BJ (cell line): Measurements from ENCODE around the gene SHF. TPM values are rescaled to one million over a fixed set of nuclear protein-coding genes. Genes with fewer than 3 reads are reported as not detected.
"Not testable (repeated sequence)": the region's sequence is repeated elsewhere in the genome, so short reads cannot be mapped to it uniquely, and the experiment has no call there.

Experiments
- CTCF ChIA-PET: fragments of 350-600 bp; formaldehyde crosslinking; extraction: SDS; loops from one replicate; lab custom pipeline; 2021; ENCODE audit warnings: antibody characterized with exemption, inconsistent platforms; lab: Yijun Ruan, JAX
- POLR2A ChIA-PET: fragments of 300-600 bp; sonication (Branson Sonifier 250); formaldehyde crosslinking; extraction: SDS; loops from one replicate; lab custom pipeline; 2021; ENCODE audit warnings: antibody characterized with exemption; lab: Charles Lee
- DNase-seq: peaks from one replicate; pipeline ENCODE4 v3.0.0-alpha.2; 2011; ENCODE audit warnings: low read depth
- H3K27me3 ChIP-seq: 2 replicates; pipeline ENCODE4 v1.6.0; 2011; ENCODE audit warnings: low read length; ENCODE audit not compliant: control insufficient read depth, insufficient read depth
- H3K36me3 ChIP-seq: 2 replicates; pipeline ENCODE4 v1.5.1; 2011; ENCODE audit warnings: low read length; ENCODE audit not compliant: control insufficient read depth, insufficient read depth
- H3K4me3 ChIP-seq: 2 replicates; pipeline ENCODE4 v1.5.1; 2011; ENCODE audit warnings: low read depth, mild to moderate bottlenecking, control low read depth, low read length
- CTCF ChIP-seq: IDR thresholded peaks from 2 replicates; pipeline ENCODE4 v1.5.1; 2011; ENCODE audit warnings: low read depth, mild to moderate bottlenecking, control low read depth, inconsistent platforms, low read length, moderate library complexity; ENCODE audit not compliant: insufficient read depth
- polyA plus RNA-seq: library from polyadenylated mRNA; depleted of rRNA; stranded (reverse); fragments of >200 nt; gene quantifications from 2 replicates; pipeline ENCODE4 v1.2.3, GENCODE V29; 2011

SHF gene
- polyA plus RNA-seq, 1 experiment = 5.2 TPM

GRCh38 chr15:45140557-45141250 lies 47.1 kb downstream of the SHF start:
- no peaks in the 10 kb centered on the region for H3K36me3 ChIP-seq
- H3K4me3 ChIP-seq = no peak overlapping the region
- ChIA-PET CTCF (interaction anchor here (1.2 to 1.5 kb wide), 2 partner anchors 10 to 23 kb away, joined by 3 to 5 read pairs; partner anchors contain the start of genes DUOX1 and DUOXA1), POLR2A (no interaction called here)
- DNase-seq = no peak
- H3K27me3 ChIP-seq = peaks cover 8% of the 10 kb centered on the region
- TF ChIP-seq CTCF = no peak

GRCh38 chr15:45139770-45140169 lies 48.0 kb downstream of the SHF start:
- Histone ChIP-seq H3K4me3 (no peak overlapping the region), H3K36me3 (no peaks in the 10 kb centered on the region), H3K27me3 (peaks cover 10% of the 10 kb centered on the region)
- POLR2A ChIA-PET = no interaction called here
- CTCF ChIA-PET = interaction anchor here (1.3 to 1.5 kb wide), 2 partner anchors 10 to 22 kb away, joined by 3 read pairs; no protein-coding TSS in a partner anchor
- DNase-seq = no peak
- TF ChIP-seq CTCF = no peak

- no peak for DNase-seq
- Histone ChIP-seq H3K36me3 (no peaks in the 10 kb centered on the region), H3K27me3 (peaks cover 15% of the 10 kb centered on the region), H3K4me3 (no peak overlapping the region)
- no peak for TF ChIP-seq CTCF
- ChIA-PET CTCF (interaction anchor here (1.3 to 2.9 kb wide), 3 partner anchors 10 to 21 kb away, joined by 3 to 17 read pairs (median 3); no protein-coding TSS in a partner anchor), POLR2A (no interaction called here)
These were observed 48.7 kb downstream of the SHF start for GRCh38 chr15:45138814-45139765.

GRCh38 chr15:45137703-45138102 lies 50.1 kb downstream of the SHF start:
- CTCF ChIA-PET = interaction anchor here (0.7 to 2.9 kb wide), 3 partner anchors 12 to 116 kb away, joined by 3 to 17 read pairs (median 4); no protein-coding TSS in a partner anchor
- no peaks in the 10 kb centered on the region for H3K36me3 ChIP-seq
- H3K4me3 ChIP-seq = no peak overlapping the region
- no peak for DNase-seq
- peaks cover 21% of the 10 kb centered on the region for H3K27me3 ChIP-seq
- no peak for TF ChIP-seq CTCF
- POLR2A ChIA-PET = no interaction called here

GRCh38 chr15:45136378-45136764 lies 51.4 kb downstream of the SHF start:
- Histone ChIP-seq H3K36me3 (no peaks in the 10 kb centered on the region), H3K4me3 (no peak overlapping the region), H3K27me3 (peaks cover 21% of the 10 kb centered on the region)
- no peak for DNase-seq
- CTCF ChIA-PET = interaction anchor here (2.9 kb wide), 1 partner anchor 18 kb away, joined by 17 read pairs; no protein-coding TSS in a partner anchor
- POLR2A ChIA-PET = no interaction called here
- TF ChIP-seq CTCF = no peak

GRCh38 chr15:45135705-45136377 lies 51.9 kb downstream of the SHF start:
- H3K4me3 ChIP-seq, DNase-seq, H3K36me3 ChIP-seq, POLR2A ChIA-PET: not testable (repeated sequence)
- CTCF ChIA-PET = interaction anchor here (0.8 to 2.9 kb wide), 2 partner anchors 14 to 18 kb away, joined by 3 to 17 read pairs; no protein-coding TSS in a partner anchor
- peaks cover 22% of the 10 kb centered on the region for H3K27me3 ChIP-seq
